ENCODE results near the gene ANK2. TPM values are rescaled to one million over a fixed set of nuclear protein-coding genes. Genes with fewer than 3 reads are reported as not detected.

Gene ANK2
- total and polyA plus RNA-seq, 4 donors: 0.32 to 2.2 (median 1.0) TPM

GRCh38 chr4:113144091-113144490 lies 94.6 kb downstream of the ANK2 start:
- Histone ChIP-seq H3K36me3 (ENCODE audit: control insufficient read depth in 4 of 4, insufficient read depth in 3 of 4, low read depth in 1 of 4, low read length in 3 of 4) (no peaks in the 10 kb centered on the region), H3K9ac (ENCODE audit: low read depth in 1 of 2, low read length in 2 of 2) (no peak overlapping the region), H3K4me1 (ENCODE audit: control insufficient read depth in 4 of 4, insufficient read depth in 4 of 4, low read length in 3 of 4) (peaks cover 2 to 28% (median 10%) of the 10 kb centered on the region in 4 donors), H3K27me3 (ENCODE audit: control insufficient read depth in 4 of 4, insufficient read depth in 4 of 4, low read length in 3 of 4) (no peaks in the 10 kb centered on the region), H3K27ac (ENCODE audit: low read depth in 1 of 2, low read length in 2 of 2) (no peak overlapping the region), H3K4me3 (ENCODE audit: low read depth in 1 of 3, low read length in 3 of 3) (no peak overlapping the region), H3K9me3 (ENCODE audit: control insufficient read depth in 4 of 4, low read length in 3 of 4) (no peaks in the 10 kb centered on the region)
- WGBS: 79% methylated on average over 2 of the region's 2 CpGs
- no peak for DNase-seq (ENCODE audit: low spot score)
- TF ChIP-seq FOXA1 (IDR thresholded peaks at IDR 0.05) (no peak), GABPA (IDR thresholded peaks at IDR 0.05 in 1 of 2, conservative IDR thresholded peaks at IDR 0.05 in 1 of 2) (no peak), TAF1 (conservative IDR thresholded peaks at IDR 0.05) (no peak), NR2F2 (IDR thresholded peaks at IDR 0.05) (no peak), HNF4G (IDR thresholded peaks at IDR 0.05) (no peak), RXRA (IDR thresholded peaks at IDR 0.05) (no peak), EGR1 (IDR thresholded peaks at IDR 0.05; ENCODE audit: low read depth in 2 of 2) (no peak), HNF4A (conservative IDR thresholded peaks at IDR 0.05) (no peak), FOXA2 (IDR thresholded peaks at IDR 0.05) (no peak), MAX (IDR thresholded peaks at IDR 0.05) (no peak), REST (IDR thresholded peaks at IDR 0.05) (no peak), JUND (IDR thresholded peaks at IDR 0.05) (no peak), YY1 (IDR thresholded peaks at IDR 0.05) (no peak)
- TF ChIP-seq, protein P1, sequence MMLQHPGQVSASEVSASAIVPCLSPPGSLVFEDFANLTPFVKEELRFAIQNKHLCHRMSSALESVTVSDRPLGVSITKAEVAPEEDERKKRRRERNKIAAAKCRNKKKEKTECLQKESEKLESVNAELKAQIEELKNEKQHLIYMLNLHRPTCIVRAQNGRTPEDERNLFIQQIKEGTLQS (IDR thresholded peaks at IDR 0.05): no peak
- TF ChIP-seq, protein P2, sequence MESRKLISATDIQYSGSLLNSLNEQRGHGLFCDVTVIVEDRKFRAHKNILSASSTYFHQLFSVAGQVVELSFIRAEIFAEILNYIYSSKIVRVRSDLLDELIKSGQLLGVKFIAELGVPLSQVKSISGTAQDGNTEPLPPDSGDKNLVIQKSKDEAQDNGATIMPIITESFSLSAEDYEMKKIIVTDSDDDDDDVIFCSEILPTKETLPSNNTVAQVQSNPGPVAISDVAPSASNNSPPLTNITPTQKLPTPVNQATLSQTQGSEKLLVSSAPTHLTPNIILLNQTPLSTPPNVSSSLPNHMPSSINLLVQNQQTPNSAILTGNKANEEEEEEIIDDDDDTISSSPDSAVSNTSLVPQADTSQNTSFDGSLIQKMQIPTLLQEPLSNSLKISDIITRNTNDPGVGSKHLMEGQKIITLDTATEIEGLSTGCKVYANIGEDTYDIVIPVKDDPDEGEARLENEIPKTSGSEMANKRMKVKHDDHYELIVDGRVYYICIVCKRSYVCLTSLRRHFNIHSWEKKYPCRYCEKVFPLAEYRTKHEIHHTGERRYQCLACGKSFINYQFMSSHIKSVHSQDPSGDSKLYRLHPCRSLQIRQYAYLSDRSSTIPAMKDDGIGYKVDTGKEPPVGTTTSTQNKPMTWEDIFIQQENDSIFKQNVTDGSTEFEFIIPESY (IDR thresholded peaks at IDR 0.05): no peak

DNA sequence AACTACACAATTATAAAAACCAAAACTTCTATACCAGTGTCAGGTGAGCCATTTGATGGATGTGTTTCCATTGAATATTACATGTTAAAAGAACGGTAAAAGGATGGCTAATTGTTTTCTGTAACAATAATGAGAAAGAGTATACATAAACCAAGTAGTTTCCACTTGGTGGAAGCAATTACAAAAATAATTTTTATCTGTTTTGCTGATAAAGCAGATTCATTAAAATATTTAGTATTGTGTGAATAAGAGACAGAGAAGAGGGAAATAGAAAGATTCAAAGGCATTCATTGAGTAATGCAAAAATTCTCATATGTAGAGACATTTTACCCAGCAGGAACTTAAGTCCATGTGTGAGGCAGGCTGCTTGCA lies 95.7 kb downstream of the ANK2 start:
- DNase-seq (ENCODE audit: low spot score): no peak
- Histone ChIP-seq H3K4me3 (ENCODE audit: low read depth in 1 of 3, low read length in 3 of 3) (no peak overlapping the region), H3K4me1 (ENCODE audit: control insufficient read depth in 4 of 4, insufficient read depth in 4 of 4, low read length in 3 of 4) (peaks cover 2 to 28% (median 10%) of the 10 kb centered on the region in 4 donors), H3K27me3 (ENCODE audit: control insufficient read depth in 4 of 4, insufficient read depth in 4 of 4, low read length in 3 of 4) (no peaks in the 10 kb centered on the region), H3K9ac (ENCODE audit: low read depth in 1 of 2, low read length in 2 of 2) (no peak overlapping the region), H3K36me3 (ENCODE audit: control insufficient read depth in 4 of 4, insufficient read depth in 3 of 4, low read depth in 1 of 4, low read length in 3 of 4) (no peaks in the 10 kb centered on the region), H3K27ac (ENCODE audit: low read depth in 1 of 2, low read length in 2 of 2) (no peak overlapping the region), H3K9me3 (ENCODE audit: control insufficient read depth in 4 of 4, low read length in 3 of 4) (no peaks in the 10 kb centered on the region)
- 85% methylated on average over 1 of the region's 1 CpG for WGBS
- TF ChIP-seq EGR1 (IDR thresholded peaks at IDR 0.05; ENCODE audit: low read depth in 2 of 2) (no peak), FOXA1 (IDR thresholded peaks at IDR 0.05) (no peak), HNF4A (conservative IDR thresholded peaks at IDR 0.05) (no peak), FOXA2 (IDR thresholded peaks at IDR 0.05) (no peak), YY1 (IDR thresholded peaks at IDR 0.05) (no peak), TAF1 (conservative IDR thresholded peaks at IDR 0.05) (no peak), GABPA (IDR thresholded peaks at IDR 0.05 in 1 of 2, conservative IDR thresholded peaks at IDR 0.05 in 1 of 2) (no peak), REST (IDR thresholded peaks at IDR 0.05) (no peak), HNF4G (IDR thresholded peaks at IDR 0.05) (no peak), NR2F2 (IDR thresholded peaks at IDR 0.05) (no peak)
- TF ChIP-seq, protein P2 (IDR thresholded peaks at IDR 0.05): no peak
- TF ChIP-seq, protein P3, sequence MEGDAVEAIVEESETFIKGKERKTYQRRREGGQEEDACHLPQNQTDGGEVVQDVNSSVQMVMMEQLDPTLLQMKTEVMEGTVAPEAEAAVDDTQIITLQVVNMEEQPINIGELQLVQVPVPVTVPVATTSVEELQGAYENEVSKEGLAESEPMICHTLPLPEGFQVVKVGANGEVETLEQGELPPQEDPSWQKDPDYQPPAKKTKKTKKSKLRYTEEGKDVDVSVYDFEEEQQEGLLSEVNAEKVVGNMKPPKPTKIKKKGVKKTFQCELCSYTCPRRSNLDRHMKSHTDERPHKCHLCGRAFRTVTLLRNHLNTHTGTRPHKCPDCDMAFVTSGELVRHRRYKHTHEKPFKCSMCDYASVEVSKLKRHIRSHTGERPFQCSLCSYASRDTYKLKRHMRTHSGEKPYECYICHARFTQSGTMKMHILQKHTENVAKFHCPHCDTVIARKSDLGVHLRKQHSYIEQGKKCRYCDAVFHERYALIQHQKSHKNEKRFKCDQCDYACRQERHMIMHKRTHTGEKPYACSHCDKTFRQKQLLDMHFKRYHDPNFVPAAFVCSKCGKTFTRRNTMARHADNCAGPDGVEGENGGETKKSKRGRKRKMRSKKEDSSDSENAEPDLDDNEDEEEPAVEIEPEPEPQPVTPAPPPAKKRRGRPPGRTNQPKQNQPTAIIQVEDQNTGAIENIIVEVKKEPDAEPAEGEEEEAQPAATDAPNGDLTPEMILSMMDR (IDR thresholded peaks at IDR 0.05; ENCODE audit: low read depth, low read length, missing input control): no peak

All from liver (tissue), 9 donors.